ENCODE measurements around the gene CGB1. TPM values are rescaled to one million over a fixed set of nuclear protein-coding genes. Genes with fewer than 3 reads are reported as not detected.

CGB1 gene
- total and polyA plus RNA-seq, 8 donors = not detected

DNA sequence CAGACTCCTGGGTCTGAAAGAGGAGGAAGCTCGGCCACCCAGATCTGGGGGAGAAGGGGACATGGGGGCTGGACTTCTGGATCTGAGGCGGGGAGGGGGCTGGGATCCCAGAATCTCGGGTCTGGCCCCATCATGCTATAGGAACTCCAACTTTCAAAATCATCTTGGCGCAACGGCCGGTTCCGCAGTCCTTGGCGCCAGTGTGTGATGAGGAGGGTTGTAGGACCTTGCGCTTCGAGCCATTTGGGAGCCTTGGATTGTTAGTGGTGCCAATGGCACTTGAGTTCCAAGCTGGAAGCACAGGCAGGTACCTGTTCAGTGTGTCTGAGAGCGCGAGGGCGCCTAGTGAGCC lies 42.7 kb downstream of the CGB1 start:
- DNase-seq (no peak), FAIRE-seq (no peak), ATAC-seq (no peak)
- H3K4me3 ChIP-seq = peak overlapping the region; percentile 10 to 80 (median 66)
- peaks cover 5 to 15% (median 6%) of the 10 kb centered on the region in 3 donors for H3K4me1 ChIP-seq
- intact Hi-C loops (cut with DNase I) = no loop called here
- H3K27ac ChIP-seq = peak overlapping the region; percentile 10 to 93 (median 80)
- no peaks in the 10 kb centered on the region for H3K36me3 ChIP-seq
- WGBS, 2 donors = 1 to 2% methylated on average over 12 to 13 of the region's 13 CpGs
- H3K27me3 ChIP-seq = no peaks in the 10 kb centered on the region
- H3K9me3 ChIP-seq = no peaks in the 10 kb centered on the region
- TF ChIP-seq, protein P1, sequence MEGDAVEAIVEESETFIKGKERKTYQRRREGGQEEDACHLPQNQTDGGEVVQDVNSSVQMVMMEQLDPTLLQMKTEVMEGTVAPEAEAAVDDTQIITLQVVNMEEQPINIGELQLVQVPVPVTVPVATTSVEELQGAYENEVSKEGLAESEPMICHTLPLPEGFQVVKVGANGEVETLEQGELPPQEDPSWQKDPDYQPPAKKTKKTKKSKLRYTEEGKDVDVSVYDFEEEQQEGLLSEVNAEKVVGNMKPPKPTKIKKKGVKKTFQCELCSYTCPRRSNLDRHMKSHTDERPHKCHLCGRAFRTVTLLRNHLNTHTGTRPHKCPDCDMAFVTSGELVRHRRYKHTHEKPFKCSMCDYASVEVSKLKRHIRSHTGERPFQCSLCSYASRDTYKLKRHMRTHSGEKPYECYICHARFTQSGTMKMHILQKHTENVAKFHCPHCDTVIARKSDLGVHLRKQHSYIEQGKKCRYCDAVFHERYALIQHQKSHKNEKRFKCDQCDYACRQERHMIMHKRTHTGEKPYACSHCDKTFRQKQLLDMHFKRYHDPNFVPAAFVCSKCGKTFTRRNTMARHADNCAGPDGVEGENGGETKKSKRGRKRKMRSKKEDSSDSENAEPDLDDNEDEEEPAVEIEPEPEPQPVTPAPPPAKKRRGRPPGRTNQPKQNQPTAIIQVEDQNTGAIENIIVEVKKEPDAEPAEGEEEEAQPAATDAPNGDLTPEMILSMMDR (IDR thresholded peaks at IDR 0.05) = no peak

DNA sequence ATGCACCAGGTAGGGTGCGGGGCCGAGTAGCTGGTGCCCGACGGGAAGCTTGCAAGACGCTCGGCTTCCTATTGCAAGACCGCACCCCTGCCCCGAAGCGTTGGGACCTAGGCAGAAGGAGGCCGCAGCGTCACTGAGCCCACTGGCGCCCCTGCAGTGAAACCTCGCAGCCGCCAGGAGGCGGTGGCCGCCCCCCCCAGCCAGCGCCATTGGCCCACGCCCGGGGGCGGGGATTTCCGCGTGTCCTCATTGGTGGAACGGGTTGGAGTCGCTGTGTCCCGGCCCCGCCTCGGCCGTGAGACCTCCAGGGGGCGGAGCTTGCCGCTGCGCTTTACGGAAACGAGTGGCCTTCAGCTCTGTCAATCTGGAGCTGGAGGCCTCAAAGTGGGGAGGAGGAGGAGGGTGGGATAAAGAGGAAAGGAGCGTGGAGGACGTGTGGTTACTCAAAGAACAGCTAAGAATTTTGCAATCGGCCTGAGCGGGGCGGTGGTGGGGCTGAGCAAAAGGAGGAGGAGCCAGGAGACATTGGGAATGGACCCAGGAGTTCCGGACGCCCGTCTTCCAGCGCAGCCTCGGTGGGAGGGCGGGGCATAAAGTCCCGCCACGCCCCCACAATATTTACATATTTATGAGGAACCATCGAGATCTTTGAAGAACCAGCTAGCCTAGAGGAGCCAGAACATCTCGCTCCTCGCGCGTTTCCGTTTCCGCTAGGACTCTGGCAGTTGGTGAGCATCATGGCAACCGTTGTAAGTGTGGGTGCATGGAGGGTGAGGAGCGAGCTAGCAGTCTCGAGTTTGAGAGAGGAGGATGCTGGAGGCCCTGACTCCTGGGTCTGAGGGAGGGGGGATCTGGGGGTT lies 43.3 kb downstream of the CGB1 start, which contains the start of the genes GYS1 and RUVBL2:
TSS of gene GYS1 (minus strand) at position 135 of the 860 bp plus-strand sequence. CDS start 197 bp downstream, outside the sequence.
TSS of gene RUVBL2 (plus strand) at position 713 of the 860 bp plus-strand sequence. CDS start at position 738, 25 bp downstream.
- intact Hi-C loops (cut with DNase I) = no loop called here
- no peaks in the 10 kb centered on the region for H3K27me3 ChIP-seq
- H3K9me3 ChIP-seq = no peaks in the 10 kb centered on the region
- peak; percentile 96 for FAIRE-seq
- WGBS, 2 donors = 0% methylated on average over 56 of the region's 56 CpGs
- peaks cover 5 to 15% (median 6%) of the 10 kb centered on the region in 3 donors for H3K4me1 ChIP-seq
- peak; percentile 99 to 100 (median 99) for DNase-seq
- peak; percentile 91 to 96 (median 95) for ATAC-seq
- H3K27ac ChIP-seq = peak within 1 kb of the TSS; percentile 62 to 93 (median 85)
- TF ChIP-seq, protein P1 (IDR thresholded peaks at IDR 0.05) = peak; percentile 93 to 99 (median 98)
- H3K36me3 ChIP-seq = no peaks in the 10 kb centered on the region
- H3K4me3 ChIP-seq = peak within 1 kb of the TSS; percentile 53 to 80 (median 66)

DNA sequence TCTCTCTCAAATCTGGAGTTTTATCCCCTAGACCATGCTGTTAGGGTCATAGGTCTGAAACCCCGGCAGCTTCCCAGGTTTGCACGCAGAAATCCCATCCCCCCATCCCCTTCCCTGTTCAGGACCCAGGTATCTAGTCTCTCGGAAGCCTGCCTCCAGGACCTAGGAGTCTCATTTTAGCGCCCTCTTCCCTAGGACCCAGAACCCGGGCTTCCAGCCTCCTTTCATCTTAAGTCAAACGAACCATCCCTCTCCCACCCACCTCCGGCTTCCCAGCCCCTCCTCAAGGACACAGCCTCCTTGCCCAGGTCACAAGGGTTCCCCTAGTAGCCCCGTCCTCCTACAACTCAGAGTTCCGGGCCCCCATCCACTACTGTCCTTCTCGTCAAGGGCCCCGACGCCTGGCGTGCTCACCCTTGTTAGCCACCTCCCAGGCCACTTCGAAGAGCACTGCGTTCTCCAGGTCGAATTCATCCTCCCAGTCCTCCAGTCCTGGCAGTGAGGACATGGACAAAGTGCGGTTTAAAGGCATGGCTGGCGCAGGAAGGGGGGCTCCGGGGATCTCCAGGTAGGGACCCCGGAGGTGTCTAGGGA lies 44.0 kb downstream of the CGB1 start:
- peaks cover 5 to 15% (median 6%) of the 10 kb centered on the region in 3 donors for H3K4me1 ChIP-seq
- peak; percentile 1 to 8 (median 2) for ATAC-seq

GRCh38 chr19:48991873-48992580 lies 44.7 kb downstream of the CGB1 start:
- Histone ChIP-seq H3K4me3 (peak overlapping the region; percentile 53 to 80 (median 66)), H3K27ac (peak overlapping the region in 2 of 4 donors; percentile 92 to 93), H3K9me3 (no peaks in the 10 kb centered on the region), H3K27me3 (no peaks in the 10 kb centered on the region), H3K36me3 (no peaks in the 10 kb centered on the region), H3K4me1 (peaks cover 5 to 15% (median 6%) of the 10 kb centered on the region in 3 donors)
- intact Hi-C loops (cut with DNase I) = no loop called here
- ATAC-seq (peak in 3 of 4 donors; percentile 21 to 40 (median 35)), DNase-seq (peak in 2 of 6 donors; percentile 47 to 60), FAIRE-seq (no peak)
- TF ChIP-seq, protein P1 (IDR thresholded peaks at IDR 0.05) = no peak
- 17 to 19% methylated on average over 8 of the region's 8 CpGs for WGBS, 2 donors

More for the DNA sequence above, 44.0 kb downstream of the CGB1 start:
- TF ChIP-seq, protein P1 (IDR thresholded peaks at IDR 0.05) = no peak
- 0% methylated on average over 20 of the region's 20 CpGs for WGBS, 2 donors
- no peaks in the 10 kb centered on the region for H3K36me3 ChIP-seq
- FAIRE-seq (no peak), DNase-seq (peak in 4 of 6 donors; percentile 28 to 72 (median 56))
- peak overlapping the region; percentile 53 to 80 (median 66) for H3K4me3 ChIP-seq
- intact Hi-C loops (cut with DNase I) = no loop called here
- H3K9me3 ChIP-seq = no peaks in the 10 kb centered on the region
- no peaks in the 10 kb centered on the region for H3K27me3 ChIP-seq
- peak overlapping the region; percentile 62 to 93 (median 85) for H3K27ac ChIP-seq
